HG03108 (cell line): Measurements from ENCODE around the gene ASMT.
A peak's percentile ranks its signal among the peaks of the same experiment; 100 is the strongest.
"Not testable (repeated sequence)": the region's sequence is repeated elsewhere in the genome, so short reads cannot be mapped to it uniquely, and the experiment has no call there.

Experiments
- ATAC-seq: cut with Tn5 transposase; IDR thresholded peaks from one replicate; pipeline ENCODE4 v1.9.1; 2021; ENCODE audit warnings: moderate library complexity; ENCODE audit not compliant: unreplicated experiment

Gene ASMT

GRCh38 chrX:1597345-1598020 is 17.4 kb upstream of the ASMT start:
- no peak for ATAC-seq

GRCh38 chrX:1598021-1598875 is 16.6 kb upstream of the ASMT start:
- no peak for ATAC-seq

GRCh38 chrX:1598876-1599790 is 15.7 kb upstream of the ASMT start:
- no peak for ATAC-seq

GRCh38 chrX:1599791-1600405 is 15.0 kb upstream of the ASMT start:
- no peak for ATAC-seq

GRCh38 chrX:1600406-1601050 is 14.3 kb upstream of the ASMT start:
- ATAC-seq, result no peak

- ATAC-seq, result no peak
Observed at GRCh38 chrX:1601051-1601767, 13.7 kb upstream of the ASMT start.

- ATAC-seq, result no peak
Observed at GRCh38 chrX:1601768-1602085, 13.1 kb upstream of the ASMT start.

- ATAC-seq, result no peak
Observed at GRCh38 chrX:1602299-1602698, 12.6 kb upstream of the ASMT start.

GRCh38 chrX:1606496-1606895 is 8.4 kb upstream of the ASMT start:
- no peak for ATAC-seq

- ATAC-seq, result no peak
Observed at GRCh38 chrX:1609311-1609710, 5.5 kb upstream of the ASMT start.

GRCh38 chrX:1609762-1610161 is 5.1 kb upstream of the ASMT start:
- ATAC-seq, result peak; percentile 22

GRCh38 chrX:1610166-1610565 is 4.7 kb upstream of the ASMT start:
- peak; percentile 78 for ATAC-seq

GRCh38 chrX:1610736-1611135 is 4.1 kb upstream of the ASMT start:
- no peak for ATAC-seq

GRCh38 chrX:1612641-1613286 is 2.1 kb upstream of the ASMT start:
- ATAC-seq, result no peak

- no peak for ATAC-seq
Observed at GRCh38 chrX:1618689-1619088, 3.8 kb downstream of the ASMT start.

- no peak for ATAC-seq
Observed at GRCh38 chrX:1623691-1624090, 8.8 kb downstream of the ASMT start.

GRCh38 chrX:1624158-1624860 is 9.4 kb downstream of the ASMT start:
- not testable (repeated sequence) for ATAC-seq

- not testable (repeated sequence) for ATAC-seq
Observed at GRCh38 chrX:1624861-1625215, 10.0 kb downstream of the ASMT start.

GRCh38 chrX:1629244-1629643 is 14.4 kb downstream of the ASMT start:
- no peak for ATAC-seq
